Hippocampal formation (tissue), 2 donors: ENCODE data around the gene GPR146.

Experiments used
- DNase-seq, 2 donors: peaks; one replicate each; lab custom pipeline; 2025; lab: John Stamatoyannopoulos, UW

GPR146 gene

GRCh38 chr7:1043552-1044188 lies 676 bp upstream of the GPR146 start:
- DNase-seq = no peak

GRCh38 chr7:1045069-1046063 lies 1.0 kb downstream of the GPR146 start:
- no peak for DNase-seq

- no peak for DNase-seq
Measured at GRCh38 chr7:1046722-1047679, 2.7 kb downstream of the GPR146 start.

GRCh38 chr7:1049006-1049741 lies 4.8 kb downstream of the GPR146 start:
- DNase-seq = no peak

GRCh38 chr7:1049801-1050200 lies 5.5 kb downstream of the GPR146 start:
- DNase-seq = no peak

- DNase-seq = no peak
Measured at GRCh38 chr7:1050254-1050906, 6.0 kb downstream of the GPR146 start.

- DNase-seq = no peak
Measured at GRCh38 chr7:1050956-1051690, 6.8 kb downstream of the GPR146 start.

GRCh38 chr7:1052031-1052818 lies 7.9 kb downstream of the GPR146 start:
- DNase-seq = no peak

GRCh38 chr7:1053002-1053411 lies 8.7 kb downstream of the GPR146 start:
- no peak for DNase-seq

GRCh38 chr7:1053816-1054370 lies 9.5 kb downstream of the GPR146 start:
- no peak for DNase-seq

GRCh38 chr7:1054438-1054837 lies 10.1 kb downstream of the GPR146 start:
- peak in 1 of 2 donors; percentile 62 for DNase-seq

GRCh38 chr7:1054861-1055450 lies 10.6 kb downstream of the GPR146 start:
- peak in 1 of 2 donors; percentile 72 for DNase-seq

- DNase-seq = no peak
Measured at GRCh38 chr7:1055491-1055955, 11.2 kb downstream of the GPR146 start.

GRCh38 chr7:1055956-1056784 lies 11.8 kb downstream of the GPR146 start:
- DNase-seq = no peak

- DNase-seq = no peak
Measured at GRCh38 chr7:1056785-1057410, 12.6 kb downstream of the GPR146 start.

GRCh38 chr7:1057416-1058291 lies 13.3 kb downstream of the GPR146 start:
- no peak for DNase-seq
